WERI-Rb-1 (cell line): ENCODE data around the gene PIGT.
"Not testable (repeated sequence)": the region's sequence is repeated elsewhere in the genome, so short reads cannot be mapped to it uniquely, and the experiment has no call there.

Experiments used
- DNase-seq: peaks from one replicate; pipeline ENCODE4 v3.0.0-alpha.2; 2020
- H3K27ac ChIP-seq: fragments of 250-450 bp; sonication (Bioruptor Pico); 2 replicates; pipeline ENCODE4 v1.5.1; 2020; ENCODE audit warnings: mild to moderate bottlenecking, moderate library complexity
- H3K27me3 ChIP-seq: fragments of 250-450 bp; sonication (Bioruptor Pico); 2 replicates; pipeline ENCODE4 v1.5.1; 2021; ENCODE audit warnings: mild to moderate bottlenecking, low read depth, moderate library complexity; ENCODE audit not compliant: insufficient read depth, severe bottlenecking
- H3K36me3 ChIP-seq: fragments of 250-450 bp; sonication (Bioruptor Pico); 2 replicates; pipeline ENCODE4 v1.5.1; 2020; ENCODE audit warnings: mild to moderate bottlenecking, moderate library complexity
- H3K4me3 ChIP-seq: 2 replicates; pipeline ENCODE4 v1.5.1; 2011; ENCODE audit warnings: low read depth, mild to moderate bottlenecking, control low read depth, low read length
- H3K9me3 ChIP-seq: fragments of 250-450 bp; sonication (Bioruptor Pico); 2 replicates; pipeline ENCODE4 v1.5.1; 2021; ENCODE audit warnings: mild to moderate bottlenecking, moderate library complexity; ENCODE audit not compliant: severe bottlenecking
- CTCF ChIP-seq: IDR thresholded peaks from 2 replicates; pipeline ENCODE4 v1.5.1; 2011; ENCODE audit warnings: low read depth, mild to moderate bottlenecking, control low read depth, inconsistent platforms, low read length

Gene PIGT

GRCh38 chr20:45467861-45468260 lies 51.9 kb downstream of the PIGT start:
- H3K36me3 ChIP-seq: no peaks in the 10 kb centered on the region
- H3K27ac ChIP-seq: no peak overlapping the region
- no peak overlapping the region for H3K4me3 ChIP-seq
- no peaks in the 10 kb centered on the region for H3K9me3 ChIP-seq
- no peaks in the 10 kb centered on the region for H3K27me3 ChIP-seq
- no peak for DNase-seq
- no peak for TF ChIP-seq CTCF

GRCh38 chr20:45469336-45470261 lies 53.7 kb downstream of the PIGT start, which contains the start of gene WFDC2:
WFDC2 (plus strand) TSS chr20:45469753; CDS start chr20:45469782, 29 bp downstream.
- Histone ChIP-seq H3K27me3 (no peaks in the 10 kb centered on the region), H3K4me3 (peak within 1 kb of the TSS; percentile 52), H3K36me3 (no peaks in the 10 kb centered on the region), H3K9me3 (no peaks in the 10 kb centered on the region), H3K27ac (no peak within 1 kb of the TSS)
- peak; percentile 44 for TF ChIP-seq CTCF
- DNase-seq: peak; percentile 75

GRCh38 chr20:45470262-45470931 lies 54.5 kb downstream of the PIGT start:
- Histone ChIP-seq H3K36me3 (no peaks in the 10 kb centered on the region), H3K4me3 (no peak overlapping the region), H3K27me3 (no peaks in the 10 kb centered on the region), H3K27ac (no peak overlapping the region), H3K9me3 (no peaks in the 10 kb centered on the region)
- no peak for TF ChIP-seq CTCF
- no peak for DNase-seq

GRCh38 chr20:45470937-45471336 lies 55.0 kb downstream of the PIGT start:
- no peaks in the 10 kb centered on the region for H3K36me3 ChIP-seq
- no peak overlapping the region for H3K27ac ChIP-seq
- DNase-seq: no peak
- H3K4me3 ChIP-seq: no peak overlapping the region
- no peaks in the 10 kb centered on the region for H3K27me3 ChIP-seq
- TF ChIP-seq CTCF: no peak
- no peaks in the 10 kb centered on the region for H3K9me3 ChIP-seq

GRCh38 chr20:45472286-45472685 lies 56.3 kb downstream of the PIGT start:
- not testable (repeated sequence) for DNase-seq, H3K27ac ChIP-seq, H3K36me3 ChIP-seq, H3K27me3 ChIP-seq, H3K9me3 ChIP-seq, H3K4me3 ChIP-seq
